Measurements from ENCODE around the gene MED10.

- TF ChIP-seq YY1 (IDR thresholded peaks at IDR 0.05; ENCODE audit: insufficient read depth, insufficient read length) (no peak), ZNF274 (IDR thresholded peaks at IDR 0.05; ENCODE audit: low read depth, low read length) (no peak), SUZ12 (IDR thresholded peaks at IDR 0.05; ENCODE audit: extremely low read depth, insufficient read depth, insufficient read length) (no peak)
These were observed 17.8 kb downstream of the MED10 start for GRCh38 chr5:6360323-6361072.

All from NT2/D1 (cell line).